Measurements from ENCODE around the gene LIPC. TPM values are rescaled to one million over a fixed set of nuclear protein-coding genes. Genes with fewer than 3 reads are reported as not detected.

Gene LIPC
- total and polyA plus RNA-seq, 7 donors = 0.36 to 3.0 (median 0.83) TPM; not detected in 2

DNA sequence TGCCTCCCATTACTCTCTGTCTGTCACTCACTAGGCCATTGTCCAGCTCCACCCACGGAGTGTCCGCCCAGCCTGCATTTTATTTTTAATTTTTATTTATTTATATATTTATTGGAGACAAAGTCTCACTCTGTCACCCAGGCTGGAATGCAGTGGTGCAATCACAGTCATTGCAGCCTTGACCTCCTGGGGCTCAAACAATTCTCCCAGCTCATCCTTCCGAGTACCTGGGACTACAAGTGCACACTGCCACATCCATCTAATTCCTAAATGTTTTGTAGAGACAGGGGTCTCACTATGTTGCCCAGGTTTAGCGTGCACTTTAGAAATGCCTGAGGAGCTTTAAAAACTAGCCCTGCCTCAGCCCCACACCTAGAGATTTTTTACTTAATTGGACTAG, 141.5 kb downstream of the LIPC start:
- Histone ChIP-seq H3K27ac (no peak overlapping the region), H3K4me3 (no peak overlapping the region), H3K36me3 (no peaks in the 10 kb centered on the region), H3K27me3 (no peaks in the 10 kb centered on the region), H3K4me1 (no peaks in the 10 kb centered on the region), H3K9me3 (no peaks in the 10 kb centered on the region)
- 62 to 88% methylated on average over 4 of the region's 4 CpGs for WGBS, 2 donors
- TF ChIP-seq POLR2AphosphoS5 (IDR thresholded peaks at IDR 0.05) (no peak), EP300 (IDR thresholded peaks at IDR 0.05) (no peak), POLR2A (IDR thresholded peaks at IDR 0.05) (no peak)
- TF ChIP-seq, protein P1, sequence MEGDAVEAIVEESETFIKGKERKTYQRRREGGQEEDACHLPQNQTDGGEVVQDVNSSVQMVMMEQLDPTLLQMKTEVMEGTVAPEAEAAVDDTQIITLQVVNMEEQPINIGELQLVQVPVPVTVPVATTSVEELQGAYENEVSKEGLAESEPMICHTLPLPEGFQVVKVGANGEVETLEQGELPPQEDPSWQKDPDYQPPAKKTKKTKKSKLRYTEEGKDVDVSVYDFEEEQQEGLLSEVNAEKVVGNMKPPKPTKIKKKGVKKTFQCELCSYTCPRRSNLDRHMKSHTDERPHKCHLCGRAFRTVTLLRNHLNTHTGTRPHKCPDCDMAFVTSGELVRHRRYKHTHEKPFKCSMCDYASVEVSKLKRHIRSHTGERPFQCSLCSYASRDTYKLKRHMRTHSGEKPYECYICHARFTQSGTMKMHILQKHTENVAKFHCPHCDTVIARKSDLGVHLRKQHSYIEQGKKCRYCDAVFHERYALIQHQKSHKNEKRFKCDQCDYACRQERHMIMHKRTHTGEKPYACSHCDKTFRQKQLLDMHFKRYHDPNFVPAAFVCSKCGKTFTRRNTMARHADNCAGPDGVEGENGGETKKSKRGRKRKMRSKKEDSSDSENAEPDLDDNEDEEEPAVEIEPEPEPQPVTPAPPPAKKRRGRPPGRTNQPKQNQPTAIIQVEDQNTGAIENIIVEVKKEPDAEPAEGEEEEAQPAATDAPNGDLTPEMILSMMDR (IDR thresholded peaks at IDR 0.05) = no peak
- no peak for DNase-seq
- intact Hi-C loops (cut with DNase I) = no loop called here

DNA sequence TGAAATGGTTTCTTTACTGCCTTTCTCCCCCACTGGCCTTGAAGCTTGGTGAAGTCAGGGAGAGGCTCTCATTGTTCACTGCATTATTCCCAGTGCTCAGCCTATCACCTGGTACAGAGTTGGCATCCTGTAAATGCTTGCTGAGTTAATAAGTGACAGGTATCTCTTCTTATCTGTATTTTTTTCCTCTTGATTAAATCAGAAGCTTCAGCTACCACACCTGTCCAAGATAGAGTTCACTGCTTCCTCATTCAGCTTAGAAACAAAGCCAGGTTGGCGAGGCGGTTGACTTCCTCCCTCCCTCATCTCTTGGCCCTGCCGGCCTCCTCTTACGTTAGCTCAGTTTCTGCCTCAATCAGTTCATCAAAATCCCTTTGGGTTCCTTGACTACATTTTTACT, 142.8 kb downstream of the LIPC start:
- intact Hi-C loops (cut with DNase I) = no loop called here

DNA sequence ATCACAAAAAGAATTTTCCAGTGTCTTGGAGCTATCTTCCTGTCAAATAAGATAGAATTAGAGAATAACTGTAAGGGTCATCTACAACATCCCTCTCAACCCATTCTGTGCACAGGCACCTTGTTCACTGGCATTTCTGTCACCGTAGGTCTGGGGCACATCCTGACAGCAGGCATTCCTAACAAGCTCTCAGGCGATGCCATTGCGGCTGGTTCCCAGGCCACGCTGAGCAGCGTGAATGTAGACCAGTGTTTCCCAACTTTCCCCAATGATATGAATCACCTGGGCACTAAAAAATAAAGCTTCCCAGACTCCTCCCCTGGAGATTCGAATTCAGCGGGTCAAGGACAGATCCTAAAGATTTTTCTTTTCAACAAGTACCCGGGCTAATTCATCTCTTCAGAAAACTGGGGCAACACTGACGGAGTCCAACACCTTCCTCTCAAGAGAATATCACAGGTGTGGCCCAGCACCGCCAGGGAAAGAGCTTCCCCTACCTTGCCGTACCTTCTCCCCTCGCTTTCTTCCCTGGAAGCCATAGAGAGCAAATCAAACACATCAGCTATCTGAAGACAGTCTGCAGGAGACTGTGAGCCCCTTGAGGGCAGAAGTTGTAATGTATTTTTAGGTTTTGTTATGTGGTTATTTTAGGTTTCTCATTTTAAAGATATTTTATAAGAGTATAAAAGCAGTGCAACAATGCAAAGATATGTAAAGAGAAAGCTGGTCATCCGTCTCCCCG, 143.4 kb downstream of the LIPC start:
- TF ChIP-seq EP300 (IDR thresholded peaks at IDR 0.05) (no peak), POLR2A (IDR thresholded peaks at IDR 0.05) (no peak), POLR2AphosphoS5 (IDR thresholded peaks at IDR 0.05) (no peak)
- TF ChIP-seq, protein P1 (IDR thresholded peaks at IDR 0.05) = no peak
- Histone ChIP-seq H3K36me3 (no peaks in the 10 kb centered on the region), H3K4me1 (no peaks in the 10 kb centered on the region), H3K27ac (no peak overlapping the region), H3K9me3 (no peaks in the 10 kb centered on the region), H3K27me3 (no peaks in the 10 kb centered on the region), H3K4me3 (no peak overlapping the region)
- 81 to 91% methylated on average over 14 of the region's 14 CpGs for WGBS, 2 donors
- no peak for DNase-seq
- intact Hi-C loops (cut with DNase I) = no loop called here

More for the DNA sequence above, 142.8 kb downstream of the LIPC start:
- 20 to 44% methylated on average over 4 of the region's 4 CpGs for WGBS, 2 donors
- no peak for DNase-seq
- Histone ChIP-seq H3K4me1 (no peaks in the 10 kb centered on the region), H3K36me3 (no peaks in the 10 kb centered on the region), H3K9me3 (no peaks in the 10 kb centered on the region), H3K4me3 (no peak overlapping the region), H3K27me3 (no peaks in the 10 kb centered on the region), H3K27ac (no peak overlapping the region)
- TF ChIP-seq, protein P1 (IDR thresholded peaks at IDR 0.05) = no peak
- TF ChIP-seq EP300 (IDR thresholded peaks at IDR 0.05) (no peak), POLR2A (IDR thresholded peaks at IDR 0.05) (no peak), POLR2AphosphoS5 (IDR thresholded peaks at IDR 0.05) (no peak)

DNA sequence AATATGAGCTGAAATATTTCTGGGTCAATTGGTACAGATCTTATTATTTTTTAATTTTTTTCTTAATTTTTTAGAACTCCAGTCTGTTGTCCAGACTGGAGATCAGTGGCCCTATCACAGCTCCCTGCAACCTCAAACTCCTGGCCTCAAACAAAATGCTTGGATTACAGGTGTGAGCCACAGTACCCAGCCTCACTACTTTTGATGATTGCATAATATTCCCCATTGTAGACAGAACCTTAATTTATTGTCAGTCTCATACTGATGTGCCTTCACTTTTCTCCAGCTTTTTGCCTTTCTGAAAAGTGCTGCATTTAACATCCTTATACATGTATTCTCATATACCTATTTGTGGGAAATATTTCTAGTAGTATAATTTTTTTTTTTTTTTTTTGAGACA, 144.9 kb downstream of the LIPC start:
- H3K36me3 ChIP-seq = no peaks in the 10 kb centered on the region
- no peaks in the 10 kb centered on the region for H3K27me3 ChIP-seq
- no peak overlapping the region for H3K27ac ChIP-seq
- H3K4me1 ChIP-seq = no peaks in the 10 kb centered on the region
- TF ChIP-seq, protein P1 (IDR thresholded peaks at IDR 0.05) = no peak
- no peak for TF ChIP-seq EP300 (IDR thresholded peaks at IDR 0.05)
- no peak for TF ChIP-seq POLR2AphosphoS5 (IDR thresholded peaks at IDR 0.05)
- no peak overlapping the region for H3K4me3 ChIP-seq
- intact Hi-C loops (cut with DNase I) = no loop called here
- no peak for DNase-seq
- no peaks in the 10 kb centered on the region for H3K9me3 ChIP-seq

DNA sequence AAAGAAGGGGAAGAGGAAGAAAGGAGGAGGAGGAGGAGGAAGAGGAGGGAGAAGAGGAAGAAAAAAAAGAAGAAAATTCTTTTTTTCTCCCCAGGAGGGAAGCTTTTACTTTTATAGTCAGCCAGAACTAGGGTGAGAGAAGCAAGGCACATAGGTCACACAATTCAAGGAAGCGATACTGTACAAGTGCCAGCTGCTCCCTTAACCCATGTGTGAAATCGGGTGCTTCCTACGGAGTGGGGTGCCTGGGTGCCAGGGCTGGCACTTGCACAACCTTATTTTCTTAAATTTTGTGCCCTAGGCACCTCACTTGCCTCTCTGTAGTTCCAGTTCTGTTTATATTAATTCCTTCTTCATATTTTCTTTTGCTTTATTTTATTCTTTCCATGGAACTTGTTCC, 150.4 kb downstream of the LIPC start:
- Histone ChIP-seq H3K27ac (no peak overlapping the region), H3K4me1 (no peaks in the 10 kb centered on the region), H3K4me3 (no peak overlapping the region), H3K27me3 (no peaks in the 10 kb centered on the region), H3K36me3 (no peaks in the 10 kb centered on the region), H3K9me3 (no peaks in the 10 kb centered on the region)
- TF ChIP-seq, protein P1 (IDR thresholded peaks at IDR 0.05) = no peak
- TF ChIP-seq POLR2A (IDR thresholded peaks at IDR 0.05) = no peak
- no peak for TF ChIP-seq EP300 (IDR thresholded peaks at IDR 0.05)
- no peak for TF ChIP-seq POLR2AphosphoS5 (IDR thresholded peaks at IDR 0.05)
- no peak for DNase-seq
- WGBS, 2 donors = 63 to 81% methylated on average over 3 of the region's 3 CpGs
- intact Hi-C loops (cut with DNase I) = no loop called here

Data from sigmoid colon (tissue), 7 donors.